Measurements from ENCODE around the gene UGT1A5. TPM values are rescaled to one million over a fixed set of nuclear protein-coding genes. Genes with fewer than 3 reads are reported as not detected.

UGT1A5 gene
- polyA plus RNA-seq (2011; rRNA removed) (not detected in 2 replicates), polyA minus RNA-seq (2011; rRNA and poly(A)+ RNA removed) (not detected in 2 replicates)

DNA sequence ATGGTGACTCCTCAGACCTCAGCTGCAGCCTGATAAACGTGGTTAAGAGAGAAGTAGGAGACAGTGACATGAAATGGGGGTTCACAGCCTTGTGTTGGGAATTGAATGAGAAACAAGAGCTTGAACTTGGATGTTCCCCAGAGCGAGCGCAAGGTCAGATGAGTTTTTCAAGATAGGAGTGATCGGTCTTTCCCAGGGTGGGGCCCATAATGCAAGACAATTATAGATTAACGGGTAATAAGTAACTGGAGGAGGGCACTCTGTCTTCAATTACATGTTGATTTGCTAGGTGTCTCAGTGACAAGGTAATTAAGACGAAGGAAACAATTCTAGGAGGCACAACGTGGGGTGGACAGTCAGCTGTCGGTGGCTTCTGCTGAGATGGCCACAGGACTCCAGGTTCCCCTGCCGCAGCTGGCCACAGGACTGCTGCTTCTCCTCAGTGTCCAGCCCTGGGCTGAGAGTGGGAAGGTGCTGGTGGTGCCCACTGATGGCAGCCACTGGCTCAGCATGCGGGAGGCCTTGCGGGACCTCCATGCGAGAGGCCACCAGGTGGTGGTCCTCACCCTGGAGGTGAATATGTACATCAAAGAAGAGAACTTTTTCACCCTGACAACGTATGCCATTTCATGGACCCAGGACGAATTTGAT is at the start of gene UGT1A5:
TSS of gene UGT1A5 (plus strand) at position 297 of the 651 bp plus-strand sequence. CDS start at position 382, 85 bp downstream.
- no peak for DNase-seq (ENCODE audit: low read depth)
- ChIA-PET POLR2A (no interaction called here), CTCF (interaction anchor here (0.8 to 3.1 kb wide), 8 partner anchors 8 to 308 kb away, joined by 3 to 56 read pairs (median 4); partner anchors contain the start of gene UGT1A6)
- TF ChIP-seq, protein P1, sequence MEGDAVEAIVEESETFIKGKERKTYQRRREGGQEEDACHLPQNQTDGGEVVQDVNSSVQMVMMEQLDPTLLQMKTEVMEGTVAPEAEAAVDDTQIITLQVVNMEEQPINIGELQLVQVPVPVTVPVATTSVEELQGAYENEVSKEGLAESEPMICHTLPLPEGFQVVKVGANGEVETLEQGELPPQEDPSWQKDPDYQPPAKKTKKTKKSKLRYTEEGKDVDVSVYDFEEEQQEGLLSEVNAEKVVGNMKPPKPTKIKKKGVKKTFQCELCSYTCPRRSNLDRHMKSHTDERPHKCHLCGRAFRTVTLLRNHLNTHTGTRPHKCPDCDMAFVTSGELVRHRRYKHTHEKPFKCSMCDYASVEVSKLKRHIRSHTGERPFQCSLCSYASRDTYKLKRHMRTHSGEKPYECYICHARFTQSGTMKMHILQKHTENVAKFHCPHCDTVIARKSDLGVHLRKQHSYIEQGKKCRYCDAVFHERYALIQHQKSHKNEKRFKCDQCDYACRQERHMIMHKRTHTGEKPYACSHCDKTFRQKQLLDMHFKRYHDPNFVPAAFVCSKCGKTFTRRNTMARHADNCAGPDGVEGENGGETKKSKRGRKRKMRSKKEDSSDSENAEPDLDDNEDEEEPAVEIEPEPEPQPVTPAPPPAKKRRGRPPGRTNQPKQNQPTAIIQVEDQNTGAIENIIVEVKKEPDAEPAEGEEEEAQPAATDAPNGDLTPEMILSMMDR (IDR thresholded peaks at IDR 0.05; ENCODE audit: insufficient read depth, low read depth, low read length), result no peak
- Histone ChIP-seq H3K36me3 (ENCODE audit: control insufficient read depth, insufficient read depth, low read length) (no peaks in the 10 kb centered on the region), H3K4me3 (ENCODE audit: low read depth, low read length) (no peak within 1 kb of the TSS), H3K27me3 (ENCODE audit: control insufficient read depth, insufficient read depth, low read length) (no peaks in the 10 kb centered on the region)

DNA sequence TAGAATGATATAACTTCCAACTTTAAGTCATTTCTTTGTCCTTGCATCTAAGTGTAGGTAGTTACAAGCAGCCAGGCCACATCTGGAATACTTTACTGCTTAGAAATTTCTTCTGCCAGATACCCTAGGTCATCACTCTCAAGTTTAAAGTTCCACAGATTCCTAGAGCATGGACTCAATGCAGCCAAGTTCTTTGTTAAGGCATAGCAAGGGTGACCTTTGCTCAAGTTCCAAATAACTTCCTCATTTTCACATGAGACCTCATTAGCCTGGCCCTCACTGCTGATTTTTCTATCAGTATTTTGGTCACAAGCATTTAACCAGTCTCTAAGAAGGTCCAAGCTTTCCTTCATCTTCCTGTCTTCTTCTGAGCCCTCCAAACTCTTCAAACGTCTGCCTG is 48.8 kb upstream of the UGT1A5 start:
- POLR2A ChIA-PET, result no interaction called here
- DNase-seq (ENCODE audit: low read depth), result no peak
- CTCF ChIA-PET, result no interaction called here

DNA sequence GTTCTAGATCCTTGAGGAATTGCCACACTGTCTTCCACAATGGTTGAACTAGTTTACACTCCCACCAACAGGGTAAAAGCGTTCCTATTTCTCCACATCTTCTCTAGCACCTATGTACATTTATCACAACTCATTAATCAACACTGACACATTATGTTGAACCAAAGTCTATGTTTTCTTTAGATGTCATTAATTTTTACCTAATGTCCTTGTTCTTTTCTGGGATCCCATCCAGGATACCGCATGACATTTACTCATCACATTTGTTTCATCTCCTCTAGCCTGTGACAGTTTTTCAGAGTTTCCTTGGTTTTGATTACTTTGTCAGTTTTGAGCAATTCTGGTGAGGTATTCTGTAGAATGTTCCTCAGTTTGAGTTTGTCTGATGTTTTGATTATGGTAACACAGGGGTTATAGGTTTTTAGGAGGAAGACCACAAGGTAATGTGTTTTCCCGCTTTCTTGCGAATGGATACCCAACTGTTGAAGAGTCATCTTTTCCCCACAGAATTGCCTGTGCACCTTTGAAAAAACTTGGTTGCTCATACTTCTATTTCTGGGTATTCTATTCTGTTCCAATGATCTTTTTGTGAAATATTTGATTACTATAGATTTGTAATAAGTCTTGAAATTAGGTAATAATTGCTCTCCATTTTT is 44.0 kb upstream of the UGT1A5 start:
- Histone ChIP-seq H3K36me3 (ENCODE audit: control insufficient read depth, insufficient read depth, low read length) (no peaks in the 10 kb centered on the region), H3K27me3 (ENCODE audit: control insufficient read depth, insufficient read depth, low read length) (no peaks in the 10 kb centered on the region), H3K4me3 (ENCODE audit: low read depth, low read length) (no peak overlapping the region)
- TF ChIP-seq, protein P1 (IDR thresholded peaks at IDR 0.05; ENCODE audit: insufficient read depth, low read depth, low read length), result no peak
- ChIA-PET CTCF (no interaction called here), POLR2A (no interaction called here)
- no peak for DNase-seq (ENCODE audit: low read depth)

More for the DNA sequence above, 48.8 kb upstream of the UGT1A5 start:
- TF ChIP-seq, protein P1 (IDR thresholded peaks at IDR 0.05; ENCODE audit: insufficient read depth, low read depth, low read length), result no peak
- Histone ChIP-seq H3K36me3 (ENCODE audit: control insufficient read depth, insufficient read depth, low read length) (no peaks in the 10 kb centered on the region), H3K27me3 (ENCODE audit: control insufficient read depth, insufficient read depth, low read length) (no peaks in the 10 kb centered on the region), H3K4me3 (ENCODE audit: low read depth, low read length) (no peak overlapping the region)

DNA sequence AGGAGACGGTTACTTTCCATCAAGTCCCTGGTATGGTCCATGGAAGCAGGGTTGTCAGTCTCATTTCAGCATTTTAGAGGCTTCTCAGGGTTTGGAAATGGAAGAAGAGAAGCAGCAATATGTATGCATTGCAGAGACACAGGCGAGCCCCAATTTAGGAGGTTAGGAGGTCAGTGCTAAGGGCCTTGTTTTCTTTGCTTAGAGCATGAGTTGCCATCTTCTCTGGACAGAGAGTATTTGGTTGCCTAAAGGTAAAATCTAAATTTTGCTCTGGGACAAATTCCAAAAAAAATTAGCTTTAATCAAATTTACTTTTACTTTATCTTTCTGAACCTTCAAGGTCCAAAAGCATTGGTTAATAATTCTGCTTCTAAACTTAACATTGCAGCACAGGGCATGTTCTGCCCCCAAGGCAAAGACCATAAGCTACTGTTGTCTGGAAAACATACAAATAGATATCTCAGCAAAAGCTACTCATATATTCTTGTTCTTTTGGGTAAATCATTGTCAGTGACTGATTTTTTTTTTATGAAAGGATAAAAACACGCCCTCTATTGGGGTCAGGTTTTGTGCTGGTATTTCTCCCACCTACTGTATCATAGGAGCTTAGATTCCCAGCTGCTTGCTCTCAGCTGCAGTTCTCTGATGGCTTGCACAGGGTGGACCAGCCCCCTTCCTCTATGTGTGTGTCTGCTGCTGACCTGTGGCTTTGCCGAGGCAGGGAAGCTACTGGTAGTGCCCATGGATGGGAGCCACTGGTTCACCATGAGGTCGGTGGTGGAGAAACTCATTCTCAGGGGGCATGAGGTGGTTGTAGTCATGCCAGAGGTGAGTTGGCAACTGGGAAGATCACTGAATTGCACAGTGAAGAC is 41.2 kb upstream of the UGT1A5 start, which contains the start of gene UGT1A9:
TSS of gene UGT1A9 (plus strand) at position 609 of the 872 bp plus-strand sequence. CDS start at position 646, 37 bp downstream.
- TF ChIP-seq, protein P1 (IDR thresholded peaks at IDR 0.05; ENCODE audit: insufficient read depth, low read depth, low read length), result no peak
- H3K36me3 ChIP-seq (ENCODE audit: control insufficient read depth, insufficient read depth, low read length), result no peaks in the 10 kb centered on the region
- DNase-seq (ENCODE audit: low read depth), result no peak
- ChIA-PET POLR2A (no interaction called here), CTCF (interaction anchor here (0.6 to 1.2 kb wide), 2 partner anchors 40 to 227 kb away, joined by 3 to 4 read pairs; no protein-coding TSS in a partner anchor)
- H3K27me3 ChIP-seq (ENCODE audit: control insufficient read depth, insufficient read depth, low read length), result no peaks in the 10 kb centered on the region
- H3K4me3 ChIP-seq (ENCODE audit: low read depth, low read length), result no peak within 1 kb of the TSS

All from BJ (cell line).